ENCODE measurements around the gene RUBCNL.
A peak's percentile ranks its signal among the peaks of the same experiment; 100 is the strongest.

The RUBCNL gene

DNA sequence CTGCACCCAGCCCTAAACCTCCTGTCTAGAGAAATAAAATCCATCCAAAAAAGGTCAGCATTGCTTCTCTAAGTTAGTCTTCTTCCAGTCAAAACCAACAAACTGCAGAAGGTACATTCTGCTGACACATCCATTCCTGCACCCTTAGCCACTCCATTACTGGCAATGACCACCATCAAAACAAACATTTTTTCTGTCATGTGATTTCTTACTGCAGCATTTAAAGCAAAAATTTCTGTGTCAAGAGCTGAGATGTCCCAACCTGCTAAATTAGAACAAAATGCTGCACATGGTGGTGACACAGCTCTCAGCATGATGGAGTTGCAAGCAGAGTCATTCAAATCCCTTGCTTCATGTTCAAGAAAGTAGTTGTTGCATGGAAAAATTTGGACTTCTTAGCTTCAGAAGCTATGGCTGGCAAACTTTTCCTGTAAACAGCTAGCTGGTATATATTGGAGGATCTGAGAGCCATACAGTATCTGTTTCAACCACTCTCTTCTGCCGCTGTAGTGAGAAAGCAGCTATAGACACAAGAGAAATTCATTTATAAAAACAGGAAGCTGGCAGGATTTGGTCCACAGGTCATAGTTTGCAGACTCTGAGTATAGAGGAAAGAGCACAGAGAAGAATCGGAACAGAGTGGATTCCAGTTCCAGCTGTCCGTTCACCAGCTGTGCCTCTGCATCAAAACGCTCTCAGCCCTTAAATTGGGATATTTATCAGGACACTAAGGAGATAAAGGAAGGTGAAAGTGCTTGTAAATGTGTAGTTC, 17.4 kb downstream of the RUBCNL start:
- no peaks in the 10 kb centered on the region for H3K4me1 ChIP-seq (ENCODE audit: control insufficient read depth, insufficient read depth, low read length)
- ChIA-PET CTCF (no interaction called here), POLR2A (no interaction called here)
- no peak overlapping the region for H3K27ac ChIP-seq (ENCODE audit: extremely low read depth, low read depth, low read length)
- no peaks in the 10 kb centered on the region for H3K9me3 ChIP-seq (ENCODE audit: control insufficient read depth, insufficient read depth, low read depth, low read length)
- no peak for TF ChIP-seq ZFHX2 (tag by site-specific recombination; conservative IDR thresholded peaks at IDR 0.05)
- TF ChIP-seq, protein P1, sequence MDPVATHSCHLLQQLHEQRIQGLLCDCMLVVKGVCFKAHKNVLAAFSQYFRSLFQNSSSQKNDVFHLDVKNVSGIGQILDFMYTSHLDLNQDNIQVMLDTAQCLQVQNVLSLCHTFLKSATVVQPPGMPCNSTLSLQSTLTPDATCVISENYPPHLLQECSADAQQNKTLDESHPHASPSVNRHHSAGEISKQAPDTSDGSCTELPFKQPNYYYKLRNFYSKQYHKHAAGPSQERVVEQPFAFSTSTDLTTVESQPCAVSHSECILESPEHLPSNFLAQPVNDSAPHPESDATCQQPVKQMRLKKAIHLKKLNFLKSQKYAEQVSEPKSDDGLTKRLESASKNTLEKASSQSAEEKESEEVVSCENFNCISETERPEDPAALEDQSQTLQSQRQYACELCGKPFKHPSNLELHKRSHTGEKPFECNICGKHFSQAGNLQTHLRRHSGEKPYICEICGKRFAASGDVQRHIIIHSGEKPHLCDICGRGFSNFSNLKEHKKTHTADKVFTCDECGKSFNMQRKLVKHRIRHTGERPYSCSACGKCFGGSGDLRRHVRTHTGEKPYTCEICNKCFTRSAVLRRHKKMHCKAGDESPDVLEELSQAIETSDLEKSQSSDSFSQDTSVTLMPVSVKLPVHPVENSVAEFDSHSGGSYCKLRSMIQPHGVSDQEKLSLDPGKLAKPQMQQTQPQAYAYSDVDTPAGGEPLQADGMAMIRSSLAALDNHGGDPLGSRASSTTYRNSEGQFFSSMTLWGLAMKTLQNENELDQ (tag by site-specific recombination; IDR thresholded peaks at IDR 0.05; ENCODE audit: low read depth) = no peak
- no peak for TF ChIP-seq PRDM10 (tag by site-specific recombination; IDR thresholded peaks at IDR 0.05)
- no peak for TF ChIP-seq ATF2 (tag by site-specific recombination; IDR thresholded peaks at IDR 0.05; ENCODE audit: low read depth)
- no peak for TF ChIP-seq ZNF843 (tag by site-specific recombination; IDR thresholded peaks at IDR 0.05)
- TF ChIP-seq SP7 (tag by site-specific recombination; IDR thresholded peaks at IDR 0.05) = no peak
- TF ChIP-seq ZFP3 (tag by site-specific recombination; IDR thresholded peaks at IDR 0.05; ENCODE audit: low read depth) = no peak
- no peak overlapping the region for H3K4me3 ChIP-seq (ENCODE audit: low read depth, low read length)
- H3K36me3 ChIP-seq (ENCODE audit: control insufficient read depth in 2 of 2, insufficient read depth in 1 of 2, low read length in 2 of 2) = no peaks in the 10 kb centered on the region

DNA sequence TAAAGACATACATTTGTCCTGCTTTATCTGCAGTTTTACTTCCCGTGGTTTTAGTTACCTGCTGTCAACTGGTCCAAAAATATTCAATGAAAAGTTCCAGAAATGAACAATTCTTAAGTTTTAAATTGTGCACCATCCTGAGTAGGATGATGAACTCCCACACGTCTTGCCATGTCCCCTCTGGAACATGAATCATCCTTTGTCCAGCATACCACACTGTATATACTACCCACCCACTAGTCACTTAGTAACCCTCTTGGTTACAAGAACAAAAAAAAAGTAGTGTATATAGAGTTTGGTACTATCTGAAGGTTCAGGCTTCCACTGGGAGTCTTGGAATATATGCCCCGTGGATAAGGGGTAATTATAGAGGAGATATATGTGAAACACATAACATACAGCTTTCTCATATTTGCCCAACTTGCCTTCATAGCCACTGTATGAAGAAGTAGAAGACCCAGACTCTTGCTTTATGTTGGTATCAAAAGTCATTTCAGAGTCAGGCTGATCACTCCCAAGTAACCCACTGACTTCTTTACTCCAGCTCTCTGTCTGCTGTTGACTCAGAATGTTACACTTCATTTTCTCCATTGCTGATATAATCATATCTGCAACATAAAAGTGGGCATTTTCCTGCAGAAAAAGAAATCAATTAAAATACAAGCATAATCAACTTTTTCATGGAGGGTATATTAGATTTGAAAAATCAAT, 19.3 kb downstream of the RUBCNL start:
- ChIA-PET CTCF (no interaction called here), POLR2A (no interaction called here)
- Histone ChIP-seq H3K9me3 (ENCODE audit: control insufficient read depth, insufficient read depth, low read depth, low read length) (no peaks in the 10 kb centered on the region), H3K4me1 (ENCODE audit: control insufficient read depth, insufficient read depth, low read length) (no peaks in the 10 kb centered on the region), H3K36me3 (ENCODE audit: control insufficient read depth in 2 of 2, insufficient read depth in 1 of 2, low read length in 2 of 2) (no peaks in the 10 kb centered on the region), H3K4me3 (ENCODE audit: low read depth, low read length) (no peak overlapping the region), H3K27ac (ENCODE audit: extremely low read depth, low read depth, low read length) (no peak overlapping the region)
- peak; percentile 17; the same call in 1 of the 2 replicates for TF ChIP-seq EGR2 (tag by site-specific recombination; IDR thresholded peaks at IDR 0.05; ENCODE audit: low read depth)
- TF ChIP-seq PRDM1 (tag by site-specific recombination; IDR thresholded peaks at IDR 0.05) = no peak

DNA sequence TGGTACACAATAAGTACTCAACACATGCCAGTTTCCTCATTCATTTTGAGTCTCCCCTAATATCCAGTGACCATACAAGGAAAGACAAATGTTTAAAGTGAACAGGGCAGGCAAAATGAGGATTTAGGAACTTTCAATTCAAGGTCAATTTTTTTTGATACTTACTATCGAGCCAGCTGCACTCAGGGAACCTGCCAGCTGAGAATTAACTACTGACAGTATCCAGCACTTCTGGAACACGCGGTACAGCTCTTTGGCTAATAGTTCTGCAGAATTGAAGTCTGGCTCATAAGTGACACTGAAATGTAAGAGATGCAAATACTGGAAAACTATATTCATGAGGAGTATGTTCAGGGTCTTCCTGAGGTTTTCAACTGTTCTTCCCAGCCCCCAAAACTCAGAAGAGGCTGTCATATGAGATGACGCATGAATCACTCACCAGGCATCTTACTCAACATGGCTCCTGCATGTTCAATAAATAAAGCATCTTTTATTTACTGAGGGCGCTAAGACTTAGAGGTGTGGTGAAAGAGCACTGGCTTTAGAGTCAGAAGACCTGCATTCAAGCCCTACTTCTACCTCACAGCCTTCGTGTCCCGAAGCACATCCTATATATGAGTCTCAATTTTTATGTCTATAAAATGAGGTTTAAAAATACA, 25.6 kb downstream of the RUBCNL start:
- TF ChIP-seq ZNF391 (tag by site-specific recombination; IDR thresholded peaks at IDR 0.05; ENCODE audit: borderline replicate concordance, low read depth) (no peak), PATZ1 (tag by site-specific recombination; IDR thresholded peaks at IDR 0.05) (no peak), ZNF473 (tag by site-specific recombination; IDR thresholded peaks at IDR 0.05) (no peak), SP7 (tag by site-specific recombination; IDR thresholded peaks at IDR 0.05) (no peak), YY2 (tag by site-specific recombination; IDR thresholded peaks at IDR 0.05) (no peak), ZNF37A (tag by site-specific recombination; IDR thresholded peaks at IDR 0.05) (no peak), ZNF510 (tag by site-specific recombination; IDR thresholded peaks at IDR 0.05; ENCODE audit: insufficient replicate concordance) (no peak)
- Histone ChIP-seq H3K4me3 (ENCODE audit: low read depth, low read length) (no peak overlapping the region), H3K27ac (ENCODE audit: extremely low read depth, low read depth, low read length) (no peak overlapping the region), H3K4me1 (ENCODE audit: control insufficient read depth, insufficient read depth, low read length) (no peaks in the 10 kb centered on the region), H3K36me3 (ENCODE audit: control insufficient read depth in 2 of 2, insufficient read depth in 1 of 2, low read length in 2 of 2) (no peaks in the 10 kb centered on the region), H3K9me3 (ENCODE audit: control insufficient read depth, insufficient read depth, low read depth, low read length) (no peaks in the 10 kb centered on the region)
- POLR2A ChIA-PET = no interaction called here
- CTCF ChIA-PET = no interaction called here

Measured in HEK293 (cell line).